Activated T-cell treated with anti-CD3 and anti-CD28 coated beads, Interleukin-2, amount 50 U/mL, for 72 hours (primary cell): ENCODE data around the gene CD74. TPM values are rescaled to one million over a fixed set of nuclear protein-coding genes. Genes with fewer than 3 reads are reported as not detected.

Experiments used
- ATAC-seq, 2 donors: fragments of 150-1000 bp; cut with Tn5 transposase; replicated peaks in 1 of 2; 2 replicates each; pipeline ENCODE4 v1.10.0; 2021; ENCODE audit warnings: moderate library complexity in 2 of 2, mild to moderate bottlenecking in 1 of 2
- DNase-seq, 2 donors: peaks; one replicate each; pipeline ENCODE4 v3.0.0; 2021 to 2022; ENCODE audit warnings: mixed read lengths in 1 of 2
- H3K27ac Mint-ChIP-seq: one replicate; pipeline ENCODE4 v1.8.0; 2022; ENCODE audit warnings: mild to moderate bottlenecking, moderate library complexity, mixed read lengths
- H3K27me3 Mint-ChIP-seq: one replicate; pipeline ENCODE4 v1.8.0; 2022; ENCODE audit warnings: low read depth, mixed read lengths
- H3K36me3 Mint-ChIP-seq, 2 donors: one replicate each; pipeline ENCODE4 v1.8.0; 2022; ENCODE audit warnings: mixed read lengths in 2 of 2, mild to moderate bottlenecking in 1 of 2; ENCODE audit not compliant: insufficient read depth in 2 of 2
- H3K4me1 Mint-ChIP-seq: one replicate; pipeline ENCODE4 v1.8.0; 2022; ENCODE audit warnings: low read depth, mixed read lengths
- H3K4me3 Mint-ChIP-seq, 2 donors: one replicate each; pipeline ENCODE4 v1.8.0; 2022; ENCODE audit warnings: mild to moderate bottlenecking in 2 of 2, mixed read lengths in 2 of 2, moderate library complexity in 2 of 2
- H3K9me3 Mint-ChIP-seq, 2 donors: one replicate each; pipeline ENCODE4 v1.8.0; 2022; ENCODE audit warnings: mixed read lengths in 2 of 2
- total RNA-seq, 2 donors: library from RNA; stranded (reverse); gene quantifications; one replicate each; pipeline ENCODE4 v1.2.3, GENCODE V29; 2022

The CD74 gene
- total RNA-seq, 2 donors from 2014 or later, result 363 to 455 TPM

GRCh38 chr5:150402901-150403342 lies 9.8 kb downstream of the CD74 start:
- Mint-ChIP-seq H3K4me1 (no peaks in the 10 kb centered on the region), H3K4me3 (no peak overlapping the region), H3K36me3 (peaks cover 0 to 14% of the 10 kb centered on the region in 2 donors), H3K9me3 (no peaks in the 10 kb centered on the region), H3K27me3 (no peaks in the 10 kb centered on the region), H3K27ac (no peak overlapping the region)
- DNase-seq, result no peak
- no peak for ATAC-seq

GRCh38 chr5:150402229-150402773 lies 10.4 kb downstream of the CD74 start:
- no peaks in the 10 kb centered on the region for H3K4me1 Mint-ChIP-seq
- no peak overlapping the region for H3K4me3 Mint-ChIP-seq
- no peaks in the 10 kb centered on the region for H3K9me3 Mint-ChIP-seq
- no peak for DNase-seq
- no peak overlapping the region for H3K27ac Mint-ChIP-seq
- no peaks in the 10 kb centered on the region for H3K27me3 Mint-ChIP-seq
- peaks cover 0 to 14% of the 10 kb centered on the region in 2 donors for H3K36me3 Mint-ChIP-seq
- no peak for ATAC-seq

GRCh38 chr5:150401376-150402228 lies 11.1 kb downstream of the CD74 start:
- no peaks in the 10 kb centered on the region for H3K9me3 Mint-ChIP-seq
- H3K27ac Mint-ChIP-seq, result peak overlapping the region; percentile 71
- H3K4me1 Mint-ChIP-seq, result no peaks in the 10 kb centered on the region
- DNase-seq (no peak), ATAC-seq (no peak)
- no peak overlapping the region for H3K4me3 Mint-ChIP-seq
- no peaks in the 10 kb centered on the region for H3K27me3 Mint-ChIP-seq
- peaks cover under 1 to 14% of the 10 kb centered on the region in 2 donors for H3K36me3 Mint-ChIP-seq

- H3K9me3 Mint-ChIP-seq, result no peaks in the 10 kb centered on the region
- H3K27me3 Mint-ChIP-seq, result no peaks in the 10 kb centered on the region
- no peak overlapping the region for H3K4me3 Mint-ChIP-seq
- peak overlapping the region; percentile 71 for H3K27ac Mint-ChIP-seq
- no peak for DNase-seq
- no peaks in the 10 kb centered on the region for H3K4me1 Mint-ChIP-seq
- ATAC-seq, result no peak
- peaks cover 2 to 19% of the 10 kb centered on the region in 2 donors for H3K36me3 Mint-ChIP-seq
Measured at GRCh38 chr5:150401076-150401375, 11.7 kb downstream of the CD74 start.

- no peak for ATAC-seq
- no peaks in the 10 kb centered on the region for H3K27me3 Mint-ChIP-seq
- no peak overlapping the region for H3K4me3 Mint-ChIP-seq
- H3K4me1 Mint-ChIP-seq, result no peaks in the 10 kb centered on the region
- no peak for DNase-seq
- no peaks in the 10 kb centered on the region for H3K9me3 Mint-ChIP-seq
- H3K36me3 Mint-ChIP-seq, result peaks cover 4 to 19% of the 10 kb centered on the region in 2 donors
- H3K27ac Mint-ChIP-seq, result peak overlapping the region; percentile 34
Measured at GRCh38 chr5:150400316-150401075, 12.2 kb downstream of the CD74 start.

GRCh38 chr5:150399524-150400211 lies 13.0 kb downstream of the CD74 start:
- no peaks in the 10 kb centered on the region for H3K9me3 Mint-ChIP-seq
- no peaks in the 10 kb centered on the region for H3K27me3 Mint-ChIP-seq
- DNase-seq (no peak), ATAC-seq (no peak)
- no peak overlapping the region for H3K4me3 Mint-ChIP-seq
- H3K36me3 Mint-ChIP-seq, result peaks cover 8 to 23% of the 10 kb centered on the region in 2 donors
- H3K4me1 Mint-ChIP-seq, result no peaks in the 10 kb centered on the region
- peak overlapping the region; percentile 34 for H3K27ac Mint-ChIP-seq

- no peaks in the 10 kb centered on the region for H3K4me1 Mint-ChIP-seq
- no peak overlapping the region for H3K27ac Mint-ChIP-seq
- no peak overlapping the region for H3K4me3 Mint-ChIP-seq
- peaks cover 8 to 23% of the 10 kb centered on the region in 2 donors for H3K36me3 Mint-ChIP-seq
- ATAC-seq, result peak; percentile 40 to 45
- H3K9me3 Mint-ChIP-seq, result no peaks in the 10 kb centered on the region
- H3K27me3 Mint-ChIP-seq, result no peaks in the 10 kb centered on the region
- peak in 1 of 2 donors; percentile 22 for DNase-seq
Measured at GRCh38 chr5:150398722-150399523, 13.8 kb downstream of the CD74 start.

GRCh38 chr5:150397782-150398721 lies 14.7 kb downstream of the CD74 start:
- Mint-ChIP-seq H3K36me3 (peaks cover 8 to 25% of the 10 kb centered on the region in 2 donors), H3K9me3 (no peaks in the 10 kb centered on the region), H3K27me3 (no peaks in the 10 kb centered on the region), H3K27ac (no peak overlapping the region), H3K4me3 (no peak overlapping the region), H3K4me1 (no peaks in the 10 kb centered on the region)
- no peak for DNase-seq
- peak in 1 of 2 donors; percentile 14 for ATAC-seq

- Mint-ChIP-seq H3K27me3 (no peaks in the 10 kb centered on the region), H3K27ac (no peak overlapping the region), H3K36me3 (peaks cover 8 to 20% of the 10 kb centered on the region in 2 donors), H3K4me3 (no peak overlapping the region), H3K4me1 (no peaks in the 10 kb centered on the region), H3K9me3 (no peaks in the 10 kb centered on the region)
- ATAC-seq (no peak), DNase-seq (no peak)
Measured at GRCh38 chr5:150397146-150397781, 15.4 kb downstream of the CD74 start.

GRCh38 chr5:150396267-150396666 lies 16.4 kb downstream of the CD74 start:
- no peak for ATAC-seq
- Mint-ChIP-seq H3K9me3 (no peaks in the 10 kb centered on the region), H3K4me1 (no peaks in the 10 kb centered on the region), H3K27ac (peak overlapping the region; percentile 34), H3K27me3 (no peaks in the 10 kb centered on the region), H3K4me3 (no peak overlapping the region), H3K36me3 (peaks cover 8 to 22% of the 10 kb centered on the region in 2 donors)
- no peak for DNase-seq

GRCh38 chr5:150395688-150395975 lies 17.1 kb downstream of the CD74 start:
- H3K27me3 Mint-ChIP-seq, result no peaks in the 10 kb centered on the region
- no peaks in the 10 kb centered on the region for H3K4me1 Mint-ChIP-seq
- H3K4me3 Mint-ChIP-seq, result no peak overlapping the region
- H3K9me3 Mint-ChIP-seq, result no peaks in the 10 kb centered on the region
- H3K27ac Mint-ChIP-seq, result peak overlapping the region; percentile 34
- no peak for DNase-seq
- no peak for ATAC-seq
- H3K36me3 Mint-ChIP-seq, result peaks cover 8 to 22% of the 10 kb centered on the region in 2 donors
